ENCODE data around the gene OPN5.
"Not testable (repeated sequence)": the region's sequence is repeated elsewhere in the genome, so short reads cannot be mapped to it uniquely, and the experiment has no call there.

OPN5 gene

GRCh38 chr6:47781732-47782131, at the start of gene OPN5:
Gene OPN5 (plus strand): TSS chr6:47782032. CDS start chr6:47782067, 35 bp downstream.
- DNase-seq, result no peak

- peak; percentile 26 for DNase-seq
Measured at GRCh38 chr6:47733879-47734558, 47.8 kb upstream of the OPN5 start.

- DNase-seq, result no peak
Measured at GRCh38 chr6:47734831-47735481, 46.9 kb upstream of the OPN5 start.

- DNase-seq, result no peak
Measured at GRCh38 chr6:47736083-47736700, 45.6 kb upstream of the OPN5 start.

- DNase-seq, result no peak
Measured at GRCh38 chr6:47737406-47737805, 44.4 kb upstream of the OPN5 start.

GRCh38 chr6:47740714-47741113, 41.1 kb upstream of the OPN5 start:
- no peak for DNase-seq

GRCh38 chr6:47741807-47742206, 40.0 kb upstream of the OPN5 start:
- peak; percentile 60 for DNase-seq

- no peak for DNase-seq
Measured at GRCh38 chr6:47743744-47744143, 38.1 kb upstream of the OPN5 start.

GRCh38 chr6:47745269-47745668, 36.6 kb upstream of the OPN5 start:
- not testable (repeated sequence) for DNase-seq

GRCh38 chr6:47749757-47750156, 32.1 kb upstream of the OPN5 start:
- DNase-seq, result no peak

- DNase-seq, result no peak
Measured at GRCh38 chr6:47752801-47753200, 29.0 kb upstream of the OPN5 start.

GRCh38 chr6:47759364-47759763, 22.5 kb upstream of the OPN5 start:
- DNase-seq, result no peak

GRCh38 chr6:47762502-47762901, 19.3 kb upstream of the OPN5 start:
- DNase-seq, result no peak

- DNase-seq, result no peak
Measured at GRCh38 chr6:47766445-47766844, 15.4 kb upstream of the OPN5 start.

GRCh38 chr6:47767102-47767501, 14.7 kb upstream of the OPN5 start:
- no peak for DNase-seq

GRCh38 chr6:47769982-47770381, 11.8 kb upstream of the OPN5 start:
- DNase-seq, result no peak

- DNase-seq, result no peak
Measured at GRCh38 chr6:47772359-47772758, 9.5 kb upstream of the OPN5 start.

GRCh38 chr6:47773005-47773404, 8.8 kb upstream of the OPN5 start:
- DNase-seq, result no peak

- DNase-seq, result peak; percentile 67
Measured at GRCh38 chr6:47780510-47781356, 1.1 kb upstream of the OPN5 start.

GRCh38 chr6:47785182-47785581, 3.4 kb downstream of the OPN5 start:
- peak; percentile 62 for DNase-seq

GRCh38 chr6:47787620-47788497, 6.0 kb downstream of the OPN5 start:
- DNase-seq, result peak; percentile 72

- DNase-seq, result no peak
Measured at GRCh38 chr6:47788498-47788884, 6.7 kb downstream of the OPN5 start.
